GM12878 (cell line): ENCODE measurements around the gene TMEM44. TPM values are rescaled to one million over a fixed set of nuclear protein-coding genes. Genes with fewer than 3 reads are reported as not detected.

Source experiments
- BACH1 ChIP-seq: fragments of 450-650 bp; IDR thresholded peaks from 2 replicates; pipeline ENCODE4 v1.6.1; 2017; ENCODE audit warnings: mild to moderate bottlenecking, borderline replicate concordance
- BMI1 ChIP-seq: fragments of 450-650 bp; IDR thresholded peaks from 2 replicates; pipeline ENCODE4 v1.6.1; 2016; ENCODE audit warnings: mild to moderate bottlenecking, moderate library complexity, borderline replicate concordance
- ETV6 ChIP-seq, 2 experiments: fragments of 450-650 bp in 1 of 2; IDR thresholded peaks in 1 of 2; conservative IDR thresholded peaks in 1 of 2; 2 replicates each; pipeline ENCODE4 v1.6.1; 2014; ENCODE audit warnings: antibody characterized with exemption in 1 of 2, borderline replicate concordance in 1 of 2, low read depth in 1 of 2, mild to moderate bottlenecking in 1 of 2, moderate library complexity in 1 of 2
- MEF2B ChIP-seq: fragments of 450-650 bp; IDR thresholded peaks from 2 replicates; pipeline ENCODE4 v1.6.1; 2018; ENCODE audit warnings: mild to moderate bottlenecking, moderate library complexity; ENCODE audit not compliant: partially characterized antibody, poor library complexity, severe bottlenecking
- PKNOX1 ChIP-seq: fragments of 450-650 bp; IDR thresholded peaks from 2 replicates; pipeline ENCODE4 v1.6.1; 2016; ENCODE audit warnings: mild to moderate bottlenecking
- SPI1 ChIP-seq: IDR thresholded peaks from 2 replicates; pipeline ENCODE4 v1.6.1; 2011; ENCODE audit warnings: low read depth, mild to moderate bottlenecking, low read length, moderate library complexity, borderline replicate concordance; ENCODE audit not compliant: insufficient read depth
- polyA plus RNA-seq, 11 experiments: library from polyadenylated mRNA; depleted of rRNA in 4 of 11; unstranded in 6 of 11; stranded (reverse) in 5 of 11; fragments of >200 nt; fragmentation: Nextera tagmentation in 4 of 11; fragmentation: Illumina TruSeq in 1 of 11; extraction: Ambion mirVana in 4 of 11; extraction: Trizol in 1 of 11; gene quantifications; 1 replicate in 1 of 11; 2 replicates in 10 of 11; pipeline versions ENCODE4 v1.2.1 to v1.2.3, GENCODE V29; 2011 to 2016; ENCODE audit warnings: inconsistent platforms in 2 of 11, missing spikeins in 2 of 11, low read depth in 1 of 11
- total RNA-seq, 4 experiments: library from RNA; depleted of rRNA in 3 of 4; stranded (reverse); fragments of >200 nt in 3 of 4; fragmentation: Illumina TruSeq in 1 of 4; extraction: Trizol in 1 of 4; gene quantifications; 2 replicates each; pipeline versions ENCODE4 v1.2.1 to v1.2.3, GENCODE V29; 2013 to 2021
- TF ChIP-seq, protein P1 (sequence below): IDR thresholded peaks from 2 replicates; pipeline ENCODE4 v1.6.1; 2011; ENCODE audit warnings: borderline replicate concordance, low read depth, mild to moderate bottlenecking, moderate library complexity, low read length; ENCODE audit not compliant: insufficient read depth, poor library complexity, severe bottlenecking
- TF ChIP-seq, protein P2 (sequence below): fragments of 450-650 bp; IDR thresholded peaks from 2 replicates; pipeline ENCODE4 v1.6.1; 2016; ENCODE audit warnings: mild to moderate bottlenecking

The TMEM44 gene
- total and polyA plus RNA-seq, 10 of the 15 experiments (the other 5 are each of a cell fraction or from before 2014, with no cell fraction given), result 0.57 to 8.3 (median 3.6) TPM

- no peak for TF ChIP-seq SPI1
- TF ChIP-seq, protein P1, sequence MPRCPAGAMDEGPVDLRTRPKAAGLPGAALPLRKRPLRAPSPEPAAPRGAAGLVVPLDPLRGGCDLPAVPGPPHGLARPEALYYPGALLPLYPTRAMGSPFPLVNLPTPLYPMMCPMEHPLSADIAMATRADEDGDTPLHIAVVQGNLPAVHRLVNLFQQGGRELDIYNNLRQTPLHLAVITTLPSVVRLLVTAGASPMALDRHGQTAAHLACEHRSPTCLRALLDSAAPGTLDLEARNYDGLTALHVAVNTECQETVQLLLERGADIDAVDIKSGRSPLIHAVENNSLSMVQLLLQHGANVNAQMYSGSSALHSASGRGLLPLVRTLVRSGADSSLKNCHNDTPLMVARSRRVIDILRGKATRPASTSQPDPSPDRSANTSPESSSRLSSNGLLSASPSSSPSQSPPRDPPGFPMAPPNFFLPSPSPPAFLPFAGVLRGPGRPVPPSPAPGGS, result no peak
- TF ChIP-seq MEF2B, result no peak
- no peak for TF ChIP-seq PKNOX1
- TF ChIP-seq, protein P2, sequence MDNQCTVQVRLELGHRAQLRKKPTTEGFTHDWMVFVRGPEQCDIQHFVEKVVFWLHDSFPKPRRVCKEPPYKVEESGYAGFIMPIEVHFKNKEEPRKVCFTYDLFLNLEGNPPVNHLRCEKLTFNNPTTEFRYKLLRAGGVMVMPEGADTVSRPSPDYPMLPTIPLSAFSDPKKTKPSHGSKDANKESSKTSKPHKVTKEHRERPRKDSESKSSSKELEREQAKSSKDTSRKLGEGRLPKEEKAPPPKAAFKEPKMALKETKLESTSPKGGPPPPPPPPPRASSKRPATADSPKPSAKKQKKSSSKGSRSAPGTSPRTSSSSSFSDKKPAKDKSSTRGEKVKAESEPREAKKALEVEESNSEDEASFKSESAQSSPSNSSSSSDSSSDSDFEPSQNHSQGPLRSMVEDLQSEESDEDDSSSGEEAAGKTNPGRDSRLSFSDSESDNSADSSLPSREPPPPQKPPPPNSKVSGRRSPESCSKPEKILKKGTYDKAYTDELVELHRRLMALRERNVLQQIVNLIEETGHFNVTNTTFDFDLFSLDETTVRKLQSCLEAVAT, result no peak
- no peak for TF ChIP-seq BMI1
- TF ChIP-seq ETV6 (conservative IDR thresholded peaks at IDR 0.05 in 1 of 2, IDR thresholded peaks at IDR 0.05 in 1 of 2; ENCODE audit: borderline replicate concordance in 1 of 2, low read depth in 1 of 2), result no peak
- no peak for TF ChIP-seq BACH1
Measured at GRCh38 chr3:194569252-194569651, 64.0 kb downstream of the TMEM44 start (continued).
